ENCODE measurements around the gene RPS24. TPM values are rescaled to one million over a fixed set of nuclear protein-coding genes. Genes with fewer than 3 reads are reported as not detected.
"Not testable (repeated sequence)": the region's sequence is repeated elsewhere in the genome, so short reads cannot be mapped to it uniquely, and the experiment has no call there.

RPS24 gene
- total and polyA plus RNA-seq, 2 of the 8 experiments (the other 6 are each of a cell fraction or from before 2014, with no cell fraction given): 2,128 to 3,943 TPM

DNA sequence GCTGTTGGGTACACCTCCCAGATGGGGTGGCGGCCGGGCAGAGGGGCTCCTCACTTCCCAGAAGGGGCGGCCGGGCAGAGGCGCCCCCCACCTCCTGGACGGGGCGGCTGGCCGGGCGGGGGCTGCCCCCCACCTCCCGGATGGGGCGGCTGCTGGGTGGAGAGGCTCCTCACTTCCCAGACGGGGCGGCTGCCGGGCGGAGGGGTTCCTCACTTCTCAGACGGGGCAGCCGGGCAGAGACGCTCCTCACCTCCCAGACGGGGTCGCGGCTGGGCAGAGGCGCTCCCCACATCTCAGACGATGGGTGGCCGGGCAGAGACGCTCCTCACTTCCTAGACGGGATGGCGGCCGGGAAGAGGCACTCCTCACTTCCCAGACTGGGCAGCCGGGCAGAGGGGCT lies 42.1 kb downstream of the RPS24 start:
- H3K79me1 ChIP-seq (ENCODE audit: low read depth, low read length); H4K5ac ChIP-seq (ENCODE audit: insufficient read length, low read depth, low read length); H3K4me1 ChIP-seq (replicated peaks in 1 of 4; ENCODE audit: control insufficient read depth in 3 of 4, insufficient read depth in 4 of 4, low read length in 3 of 4); H3K4me2 ChIP-seq (ENCODE audit: insufficient read depth in 1 of 2, low read depth in 2 of 2, low read length in 2 of 2); H3K4me3 ChIP-seq (ENCODE audit: extremely low read depth in 1 of 4, insufficient read depth in 2 of 4, low read depth in 3 of 4, low read length in 4 of 4); H3K23ac ChIP-seq (ENCODE audit: insufficient read length); H3K56ac ChIP-seq (replicated peaks; ENCODE audit: insufficient read length, low read depth, low read length); H3K9me3 ChIP-seq (ENCODE audit: insufficient read depth in 2 of 2, low read depth in 1 of 2, low read length in 1 of 2); FAIRE-seq; H3K9ac ChIP-seq (replicated peaks in 1 of 4; ENCODE audit: extremely low read depth in 1 of 4, low read depth in 3 of 4, low read length in 3 of 4); H4K20me1 ChIP-seq (replicated peaks in 1 of 2; ENCODE audit: control insufficient read depth in 1 of 2, insufficient read depth in 2 of 2, low read length in 2 of 2); H3K27me3 ChIP-seq (replicated peaks in 1 of 4; ENCODE audit: control insufficient read depth in 3 of 4, extremely low read depth in 1 of 4, insufficient read depth in 3 of 4, low read length in 3 of 4); H3K36me3 ChIP-seq (ENCODE audit: control insufficient read depth in 2 of 4, insufficient read depth in 4 of 4, low read length in 3 of 4); H2BK5ac ChIP-seq (ENCODE audit: low read depth, low read length); H2BK120ac ChIP-seq (replicated peaks; ENCODE audit: low read depth, low read length); CTCF ChIA-PET (ENCODE audit: partially characterized antibody); H3K14ac ChIP-seq (ENCODE audit: insufficient read length); POLR2A ChIA-PET (ENCODE audit: partially characterized antibody); DNase-seq (ENCODE audit: low read depth in 1 of 2, low spot score in 2 of 2); H2BK12ac ChIP-seq (ENCODE audit: low read depth, low read length); H2AK5ac ChIP-seq (ENCODE audit: low read depth, low read length); H3K23me2 ChIP-seq (ENCODE audit: low read depth, low read length); H3K4ac ChIP-seq (replicated peaks; ENCODE audit: insufficient read length, low read depth, low read length); H2BK20ac ChIP-seq (ENCODE audit: low read length); H2BK15ac ChIP-seq (ENCODE audit: low read length); H3K18ac ChIP-seq (ENCODE audit: extremely low read depth, low read length); H4K8ac ChIP-seq (ENCODE audit: extremely low read depth, insufficient read depth, low read length); H3K79me2 ChIP-seq (ENCODE audit: control insufficient read depth in 1 of 2, insufficient read depth in 2 of 2, low read length in 2 of 2); H3K27ac ChIP-seq (ENCODE audit: low read depth, low read length); H2AFZ ChIP-seq (ENCODE audit: low read length); H4K91ac ChIP-seq (replicated peaks; ENCODE audit: insufficient read length, low read length): not testable (repeated sequence)
- WGBS, 2 experiments (ENCODE audit: extremely low coverage in 1 of 2, insufficient coverage in 1 of 2, insufficient read length in 1 of 2, insufficient replicate concordance in 2 of 2, low coverage in 1 of 2, low lambda C conversion rate in 2 of 2, missing lambda C conversion rate in 1 of 2): no CpG with 5 or more reads among the region's 29 CpGs
